NCI-H1105 (cell line): ENCODE data around the gene GRXCR1.

Experiments used
- DNase-seq: peaks from one replicate; lab custom pipeline; 2025; lab: John Stamatoyannopoulos, UW

Gene GRXCR1

GRCh38 chr4:42892413-42892812 lies at the start of gene GRXCR1:
Gene GRXCR1, plus strand, starts transcription at chr4:42892713. Its CDS starts 554 bp downstream, at chr4:42893267.
- DNase-seq = no peak

DNA sequence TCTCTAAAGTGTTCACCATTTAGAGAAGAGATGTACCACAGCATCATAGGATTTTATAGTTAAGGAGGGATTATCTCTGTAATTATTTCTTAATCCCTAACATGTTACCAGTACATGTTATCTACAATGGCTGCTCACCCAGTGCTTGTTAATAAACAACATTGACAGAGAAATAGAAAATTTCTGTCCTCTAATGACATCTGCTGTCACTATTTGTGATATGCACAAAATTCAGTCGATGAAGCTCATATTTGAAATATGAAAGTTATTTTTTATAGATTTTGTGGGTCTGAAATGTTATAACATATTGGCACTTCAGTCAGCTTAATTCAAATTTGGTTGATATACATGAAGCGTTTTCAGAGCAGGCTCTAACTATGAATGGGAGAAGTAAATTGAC lies 48.8 kb upstream of the GRXCR1 start:
- no peak for DNase-seq

GRCh38 chr4:42844422-42845070 lies 48.0 kb upstream of the GRXCR1 start:
- no peak for DNase-seq

- no peak for DNase-seq
Measured at GRCh38 chr4:42845586-42845985, 46.9 kb upstream of the GRXCR1 start.

GRCh38 chr4:42855779-42856178 lies 36.7 kb upstream of the GRXCR1 start:
- DNase-seq = no peak

DNA sequence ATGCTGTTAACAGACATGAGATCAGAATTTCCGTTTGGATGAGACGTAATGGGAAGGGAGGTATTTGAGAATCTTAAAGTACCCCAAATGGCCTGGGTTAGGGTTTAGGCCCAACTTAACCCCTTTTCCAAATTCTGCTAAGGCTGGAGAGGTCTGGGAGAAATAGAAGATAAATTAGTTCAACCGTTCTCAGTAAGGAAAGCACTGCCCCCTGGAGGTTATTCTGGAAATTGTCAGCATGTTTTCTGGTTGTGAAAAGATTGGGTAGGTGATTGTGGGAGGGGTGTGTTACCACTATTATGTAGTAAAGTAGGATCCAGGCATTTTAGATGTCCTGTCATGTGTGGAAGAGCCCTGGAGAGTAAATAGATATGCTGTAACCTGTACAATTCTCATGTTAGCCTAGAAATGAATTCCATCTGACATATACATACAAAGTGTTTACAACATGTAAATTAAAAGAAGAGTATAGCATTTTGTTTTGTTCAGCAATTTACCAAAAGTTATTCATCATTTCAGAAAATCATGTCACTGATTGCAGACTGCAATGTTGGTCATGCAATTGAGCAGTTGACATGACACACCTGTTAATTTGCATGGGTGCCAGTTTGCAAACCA lies 26.8 kb upstream of the GRXCR1 start:
- DNase-seq = no peak

DNA sequence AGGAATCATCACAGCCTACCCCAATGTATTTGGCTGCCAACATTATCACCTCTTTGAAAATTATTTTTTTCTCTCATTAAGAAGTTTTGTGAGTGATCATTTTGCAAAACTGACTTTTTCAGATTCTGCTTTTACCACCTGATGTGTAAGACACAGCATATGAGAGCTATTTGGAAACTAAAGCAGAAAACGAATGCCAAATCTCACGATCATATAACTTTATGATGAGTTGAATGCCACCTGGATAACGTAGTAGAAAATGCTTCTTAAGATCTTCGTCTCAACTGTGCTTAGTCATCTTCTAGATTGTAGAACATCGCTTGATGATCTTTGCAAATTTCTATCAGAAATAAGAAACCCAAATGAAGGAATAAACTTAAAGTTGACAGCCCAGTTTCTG lies 21.3 kb upstream of the GRXCR1 start:
- DNase-seq = no peak

DNA sequence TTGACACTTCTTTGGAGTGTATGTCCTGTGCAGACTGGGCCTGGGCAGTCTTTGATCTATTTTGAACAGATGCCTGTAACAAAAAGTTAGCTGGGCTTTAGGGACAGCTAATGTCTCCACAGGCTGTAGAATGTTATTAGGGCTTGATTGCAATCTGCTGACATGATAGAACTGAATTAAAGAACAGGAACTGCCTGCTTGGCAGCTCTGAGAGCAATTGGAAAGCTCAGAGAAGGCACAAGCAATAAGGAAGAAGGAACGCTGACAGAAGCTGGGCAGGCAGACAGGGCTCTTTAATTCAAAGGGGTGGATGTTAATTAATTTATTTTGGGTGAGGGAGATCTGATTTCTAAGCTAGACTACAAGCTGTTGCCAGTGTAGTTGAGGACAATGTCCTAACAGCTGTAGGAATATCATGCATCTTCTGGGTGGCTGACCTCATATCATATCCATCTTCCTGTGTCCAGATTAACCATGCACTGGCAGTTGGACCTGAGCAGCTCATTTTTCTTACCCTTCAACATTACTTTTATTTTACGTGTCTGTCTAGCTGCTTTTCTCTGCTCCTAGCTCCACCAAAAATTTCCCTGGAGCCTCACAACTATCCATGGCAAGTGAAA lies 20.7 kb upstream of the GRXCR1 start:
- no peak for DNase-seq

GRCh38 chr4:42878863-42879262 lies 13.7 kb upstream of the GRXCR1 start:
- no peak for DNase-seq

DNA sequence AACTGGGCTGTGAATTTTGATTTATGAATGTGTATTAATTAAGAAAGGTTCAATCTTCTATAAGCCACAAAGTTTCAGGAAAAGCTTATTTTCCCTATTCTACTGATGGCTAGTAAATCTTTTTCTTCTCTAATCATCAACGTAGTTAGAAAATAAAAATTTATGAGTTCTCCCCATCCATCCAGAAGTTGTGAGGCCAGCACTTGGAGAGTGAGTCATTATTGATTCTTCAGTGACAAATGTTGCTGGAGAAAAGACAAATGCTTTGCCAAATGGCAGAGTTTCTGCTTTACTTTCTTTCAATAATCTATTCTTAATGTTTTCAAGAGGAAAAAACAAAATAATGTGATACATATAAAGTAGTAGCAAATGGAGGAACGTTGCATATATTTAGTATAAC lies 11.3 kb upstream of the GRXCR1 start:
- no peak for DNase-seq

DNA sequence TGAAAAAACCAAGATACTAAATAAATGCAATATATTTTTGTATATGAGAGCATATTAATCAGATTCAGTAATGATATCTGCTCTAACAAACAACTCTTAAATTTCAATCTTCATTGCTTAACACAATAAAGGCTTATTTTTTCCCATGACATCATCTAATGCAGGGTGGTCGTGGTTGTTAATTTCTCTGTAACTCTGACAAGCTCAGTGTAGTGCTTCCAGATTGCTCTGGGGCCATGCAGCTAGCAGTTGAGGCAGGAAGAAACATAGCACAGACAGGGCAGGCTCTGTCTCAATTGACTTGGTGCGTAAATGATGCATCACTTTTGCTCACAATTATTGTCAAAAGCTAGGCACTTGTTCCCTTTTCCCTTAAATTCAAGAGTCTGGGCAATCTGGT lies 869 bp upstream of the GRXCR1 start:
- no peak for DNase-seq

DNA sequence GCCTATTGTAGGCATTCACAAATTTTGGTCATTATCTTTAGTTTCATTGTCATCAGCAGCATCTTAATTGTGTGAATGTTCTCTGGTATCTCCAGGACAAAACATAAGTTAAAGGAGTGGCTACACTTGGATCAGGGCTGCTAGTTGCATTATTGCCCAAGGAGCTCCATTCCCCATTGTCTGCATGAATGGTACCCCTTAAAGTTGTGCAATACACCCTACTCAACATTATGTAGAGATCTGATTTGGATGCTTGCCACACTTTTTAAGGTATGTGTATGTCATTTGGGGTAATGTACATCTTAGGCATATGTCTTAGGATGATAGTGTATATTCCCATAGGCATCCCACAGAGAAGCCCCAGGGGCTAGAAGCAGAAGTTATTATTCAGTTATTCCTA lies 2.9 kb downstream of the GRXCR1 start:
- DNase-seq = no peak

DNA sequence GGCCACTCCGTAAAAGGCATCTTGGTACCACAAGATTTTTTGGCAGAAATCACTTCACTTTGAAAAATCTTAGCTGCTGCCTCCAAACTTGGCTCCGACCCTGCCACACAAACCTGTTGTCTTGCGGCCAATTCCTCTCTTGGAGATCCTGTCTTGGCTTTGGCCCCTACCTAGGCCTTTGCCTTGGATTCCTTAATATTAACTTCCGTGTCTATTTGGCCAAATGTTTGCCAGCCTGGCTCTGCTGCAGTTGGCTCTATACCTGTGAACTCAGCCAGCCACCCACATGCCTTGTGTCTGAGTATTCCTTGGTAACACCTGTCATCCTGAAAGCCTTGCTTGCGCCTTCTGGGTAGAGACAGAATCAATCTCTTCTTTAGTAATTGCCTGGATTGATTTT lies 12.5 kb downstream of the GRXCR1 start:
- DNase-seq = no peak

GRCh38 chr4:42905591-42905990 lies 13.1 kb downstream of the GRXCR1 start:
- DNase-seq = no peak

- DNase-seq = no peak
Measured at GRCh38 chr4:42906341-42906740, 13.8 kb downstream of the GRXCR1 start.

- DNase-seq = no peak
Measured at GRCh38 chr4:42906891-42907759, 14.6 kb downstream of the GRXCR1 start.

DNA sequence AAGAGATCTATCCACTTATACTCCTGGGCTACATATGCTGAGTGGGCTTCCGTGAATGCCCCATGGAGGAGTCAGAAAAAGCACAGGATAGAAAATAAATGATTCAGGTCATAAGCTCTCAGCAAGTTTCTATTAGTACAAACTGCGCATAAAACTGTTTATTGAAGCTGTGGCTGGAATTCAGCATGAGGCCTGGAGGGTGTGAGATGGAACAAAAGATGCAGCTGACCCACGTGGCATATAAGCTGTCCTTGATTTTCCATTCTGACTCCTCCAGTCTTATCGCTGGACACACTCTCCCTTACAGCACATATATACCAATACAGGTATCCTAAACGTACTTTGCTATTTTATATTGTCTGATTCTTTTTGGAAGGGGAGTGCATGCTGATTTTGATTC lies 17.9 kb downstream of the GRXCR1 start:
- no peak for DNase-seq

GRCh38 chr4:42914937-42915336 lies 22.4 kb downstream of the GRXCR1 start:
- no peak for DNase-seq

- DNase-seq = no peak
Measured at GRCh38 chr4:42915484-42915883, 23.0 kb downstream of the GRXCR1 start.

DNA sequence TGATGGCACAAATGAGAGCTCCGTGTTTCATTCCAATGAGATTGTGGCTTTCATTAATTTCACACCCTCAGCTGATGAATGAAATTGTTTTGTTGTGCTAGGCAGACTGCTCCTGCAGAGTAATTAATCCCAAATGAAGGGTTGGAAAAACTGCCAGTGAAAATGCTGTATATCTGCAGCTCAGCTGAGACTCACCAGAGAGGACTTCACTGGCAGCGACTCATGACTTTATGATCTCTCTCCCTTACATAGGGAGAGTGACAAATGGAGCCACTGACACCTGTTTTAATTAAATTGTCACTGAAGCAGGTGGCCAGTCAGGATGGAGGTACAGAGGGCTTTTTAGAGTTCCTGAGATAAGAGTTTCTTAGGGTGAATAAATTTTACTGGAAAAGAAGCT lies 24.8 kb downstream of the GRXCR1 start:
- DNase-seq = no peak

DNA sequence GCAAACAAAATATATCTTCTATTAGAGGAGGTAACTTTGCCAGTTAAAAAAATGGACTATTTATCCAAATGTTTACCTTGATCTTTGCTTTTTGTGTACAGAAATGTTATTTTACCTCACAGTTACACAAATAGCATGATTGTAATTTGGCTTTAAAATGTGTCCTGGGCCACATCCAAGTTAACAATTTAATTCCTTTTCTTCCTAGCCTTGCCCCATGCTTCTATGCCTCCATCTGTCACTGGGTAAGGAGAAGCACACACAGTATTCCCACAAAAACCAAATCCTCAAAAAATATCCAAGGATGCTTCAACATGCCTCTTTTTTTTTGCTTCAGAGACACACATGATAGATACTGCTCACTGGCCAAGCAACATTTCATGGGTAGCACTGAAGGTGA lies 30.9 kb downstream of the GRXCR1 start:
- no peak for DNase-seq

DNA sequence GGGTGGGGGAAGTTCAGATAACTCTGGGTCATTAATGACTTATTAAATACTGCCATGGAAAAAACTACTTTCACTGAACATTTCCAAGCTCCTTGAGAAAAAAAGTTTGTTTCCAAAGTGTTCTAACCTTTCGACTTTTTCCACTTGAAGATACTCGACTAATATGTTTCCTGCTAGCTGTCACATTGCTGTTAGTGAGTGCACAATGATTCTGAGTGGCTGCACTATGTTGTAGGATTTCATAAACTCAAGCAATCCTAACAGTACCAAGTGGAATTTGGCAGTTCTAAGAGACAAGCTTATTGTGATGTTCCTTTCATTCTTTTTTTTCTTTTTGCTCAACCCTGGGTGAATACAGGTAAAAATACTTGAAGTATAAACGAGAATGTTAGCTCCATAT lies 33.4 kb downstream of the GRXCR1 start:
- DNase-seq = no peak

DNA sequence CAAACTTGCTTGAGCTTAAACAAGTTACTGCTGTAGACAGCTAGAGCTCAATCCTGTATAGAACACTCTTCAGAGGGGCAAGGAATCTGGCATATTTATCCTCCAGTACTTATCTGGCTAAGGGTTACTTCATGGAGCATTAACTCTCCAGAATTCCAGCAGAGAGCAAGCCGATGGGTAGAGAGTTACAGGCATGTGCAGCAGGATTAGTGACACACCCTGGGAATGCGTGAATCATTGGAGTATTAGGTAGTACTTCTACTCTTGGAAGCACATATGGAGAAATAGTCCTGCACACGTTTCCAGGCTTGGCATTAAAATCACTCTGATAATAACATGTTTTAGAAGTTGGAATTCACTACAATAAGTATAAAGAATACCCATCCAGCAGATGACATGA lies 35.4 kb downstream of the GRXCR1 start:
- DNase-seq = no peak
